ENCODE measurements around the gene LMNB1. TPM values are rescaled to one million over a fixed set of nuclear protein-coding genes. Genes with fewer than 3 reads are reported as not detected.

LMNB1 gene
- total RNA-seq, 1 experiment from 2014 or later = 211 TPM

- no peak overlapping the region for H3K14ac ChIP-seq (ENCODE audit: insufficient read depth, low read length)
- peaks cover 6% of the 10 kb centered on the region; the same call in 1 of the 2 replicates for H3K4me1 ChIP-seq (ENCODE audit: insufficient read depth, low read length)
- no peak for DNase-seq
- H4K91ac ChIP-seq (ENCODE audit: insufficient read length, low read depth, low read length) = no peak overlapping the region
- H3K23me2 ChIP-seq (ENCODE audit: insufficient read length, low read depth, low read length, poor library complexity, severe bottlenecking) = no peaks in the 10 kb centered on the region
- no peak overlapping the region for H2BK120ac ChIP-seq (ENCODE audit: low read depth, low read length, poor library complexity, severe bottlenecking)
- no peak overlapping the region for H3K23ac ChIP-seq (ENCODE audit: insufficient read length, low read depth, low read length)
- H2BK5ac ChIP-seq (ENCODE audit: insufficient read length, low read length) = no peak overlapping the region
- no peak overlapping the region for H3K27ac ChIP-seq (ENCODE audit: insufficient read length, low read depth, low read length)
- H3K27me3 Mint-ChIP-seq (ENCODE audit: low read depth) = no peaks in the 10 kb centered on the region
- H3K4me2 ChIP-seq (ENCODE audit: insufficient read depth, insufficient read length, low read length) = no peak overlapping the region
- no peak overlapping the region for H3T11ph ChIP-seq (ENCODE audit: low read length)
- no CpG with 5 or more reads among the region's 4 CpGs for WGBS (ENCODE audit: extremely low coverage, insufficient read length, low lambda C conversion rate)
- no peak overlapping the region for H2AFZ ChIP-seq (ENCODE audit: low read length)
- no peak overlapping the region for H3K4ac ChIP-seq (ENCODE audit: low read depth, low read length)
- H3K56ac ChIP-seq (ENCODE audit: insufficient read length, low read depth, low read length) = no peak overlapping the region
- H2AK5ac ChIP-seq (ENCODE audit: insufficient read length, low read length) = no peak overlapping the region
- H3K9me3 Mint-ChIP-seq = no peaks in the 10 kb centered on the region
- no peak overlapping the region for H2BK20ac ChIP-seq (ENCODE audit: low read depth, low read length, poor library complexity, severe bottlenecking)
- H3K4me3 Mint-ChIP-seq = no peak overlapping the region
- peaks cover 11 to 15% of the 10 kb centered on the region in 2 experiments for H3K4me1 Mint-ChIP-seq
- no peaks in the 10 kb centered on the region for H3K79me2 ChIP-seq (ENCODE audit: insufficient read depth, low read length)
- no peak overlapping the region for H2BK12ac ChIP-seq (ENCODE audit: insufficient read length, low read depth, low read length)
- H3K9ac ChIP-seq (ENCODE audit: extremely low read depth, insufficient read length, low read length) = no peak overlapping the region
- no peak for TF ChIP-seq CTCF (conservative IDR thresholded peaks at IDR 0.05)
- no peaks in the 10 kb centered on the region for H3K79me1 ChIP-seq (ENCODE audit: insufficient read depth, low read depth, low read length, poor library complexity, severe bottlenecking)
- no peaks in the 10 kb centered on the region for H3K9me3 ChIP-seq (ENCODE audit: control insufficient read depth, low read depth, low read length)
- H3K36me3 Mint-ChIP-seq (ENCODE audit: insufficient read depth in 1 of 3, low read depth in 3 of 3) = peaks cover 0 to 3% (median 2%) of the 10 kb centered on the region in 3 experiments; a peak in 4 of 7 replicates
- no peak overlapping the region for H3K27ac Mint-ChIP-seq
- H3K27me3 ChIP-seq (ENCODE audit: insufficient read depth, low read length) = no peaks in the 10 kb centered on the region
- H4K5ac ChIP-seq (ENCODE audit: insufficient read length, low read depth, low read length) = no peak overlapping the region
- no peak overlapping the region for H2BK15ac ChIP-seq (ENCODE audit: low read depth, low read length)
- H4K20me1 ChIP-seq (ENCODE audit: control insufficient read depth, insufficient read depth, insufficient read length) = no peaks in the 10 kb centered on the region
- no peak overlapping the region for H4K8ac ChIP-seq (replicated peaks; ENCODE audit: insufficient read length, low read depth, low read length)
- H3K18ac ChIP-seq (ENCODE audit: insufficient read length, low read depth, low read length) = no peak overlapping the region
These were observed 101.7 kb downstream of the LMNB1 start for GRCh38 chr5:126878634-126879033.

Data from H9 (cell line).